Parathyroid adenoma (tissue), 2 donors: ENCODE measurements around the gene TMEM132E.
A peak's percentile ranks its signal among the peaks of the same experiment; 100 is the strongest.

Source experiments
- H2AFZ ChIP-seq: fragments of 300-600 bp; sonication (generic); one replicate; pipeline ENCODE4 v1.7.0; 2017; ENCODE audit warnings: antibody characterized with exemption, mild to moderate bottlenecking
- H3K27ac ChIP-seq: fragments of 300-600 bp; sonication (generic); one replicate; pipeline ENCODE4 v1.7.0; 2017
- H3K27me3 ChIP-seq: fragments of 300-600 bp; sonication (generic); one replicate; pipeline ENCODE4 v1.7.0; 2017; ENCODE audit warnings: low read length; ENCODE audit not compliant: control insufficient read depth, insufficient read depth
- H3K36me3 ChIP-seq: fragments of 300-600 bp; sonication (generic); one replicate; pipeline ENCODE4 v1.7.0; 2017; ENCODE audit warnings: low read length; ENCODE audit not compliant: control insufficient read depth, insufficient read depth
- H3K4me1 ChIP-seq: fragments of 300-600 bp; sonication (generic); one replicate; pipeline ENCODE4 v1.7.0; 2017; ENCODE audit warnings: control low read depth
- H3K4me2 ChIP-seq: fragments of 300-600 bp; sonication (generic); one replicate; pipeline ENCODE4 v1.7.0; 2017; ENCODE audit warnings: low read length
- H3K4me3 ChIP-seq: fragments of 300-600 bp; sonication (generic); one replicate; pipeline ENCODE4 v1.7.0; 2017; ENCODE audit warnings: low read depth, low read length
- H3K79me2 ChIP-seq: fragments of 300-600 bp; sonication (generic); one replicate; pipeline ENCODE4 v1.7.0; 2017; ENCODE audit warnings: control low read depth
- H3K9ac ChIP-seq: fragments of 300-600 bp; sonication (generic); one replicate; pipeline ENCODE4 v1.7.0; 2017; ENCODE audit warnings: mild to moderate bottlenecking
- H3K9me3 ChIP-seq: fragments of 300-600 bp; sonication (generic); one replicate; pipeline ENCODE4 v1.7.0; 2017; ENCODE audit warnings: low read length; ENCODE audit not compliant: control insufficient read depth
- TF ChIP-seq, protein P1 (sequence below): fragments of 300-600 bp; sonication (generic); IDR thresholded peaks from one replicate; pipeline ENCODE4 v1.7.0; 2017; ENCODE audit warnings: antibody characterized with exemption, mild to moderate bottlenecking
- donor health status: primary hyperparathyroidism.

The TMEM132E gene

GRCh38 chr17:34634551-34635160 lies 55.3 kb downstream of the TMEM132E start:
- no peaks in the 10 kb centered on the region for H3K27me3 ChIP-seq
- no peak overlapping the region for H2AFZ ChIP-seq
- H3K36me3 ChIP-seq = no peaks in the 10 kb centered on the region
- no peak overlapping the region for H3K4me2 ChIP-seq
- TF ChIP-seq, protein P1, sequence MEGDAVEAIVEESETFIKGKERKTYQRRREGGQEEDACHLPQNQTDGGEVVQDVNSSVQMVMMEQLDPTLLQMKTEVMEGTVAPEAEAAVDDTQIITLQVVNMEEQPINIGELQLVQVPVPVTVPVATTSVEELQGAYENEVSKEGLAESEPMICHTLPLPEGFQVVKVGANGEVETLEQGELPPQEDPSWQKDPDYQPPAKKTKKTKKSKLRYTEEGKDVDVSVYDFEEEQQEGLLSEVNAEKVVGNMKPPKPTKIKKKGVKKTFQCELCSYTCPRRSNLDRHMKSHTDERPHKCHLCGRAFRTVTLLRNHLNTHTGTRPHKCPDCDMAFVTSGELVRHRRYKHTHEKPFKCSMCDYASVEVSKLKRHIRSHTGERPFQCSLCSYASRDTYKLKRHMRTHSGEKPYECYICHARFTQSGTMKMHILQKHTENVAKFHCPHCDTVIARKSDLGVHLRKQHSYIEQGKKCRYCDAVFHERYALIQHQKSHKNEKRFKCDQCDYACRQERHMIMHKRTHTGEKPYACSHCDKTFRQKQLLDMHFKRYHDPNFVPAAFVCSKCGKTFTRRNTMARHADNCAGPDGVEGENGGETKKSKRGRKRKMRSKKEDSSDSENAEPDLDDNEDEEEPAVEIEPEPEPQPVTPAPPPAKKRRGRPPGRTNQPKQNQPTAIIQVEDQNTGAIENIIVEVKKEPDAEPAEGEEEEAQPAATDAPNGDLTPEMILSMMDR = no peak
- H3K27ac ChIP-seq = no peak overlapping the region
- no peak overlapping the region for H3K9ac ChIP-seq
- no peak overlapping the region for H3K4me3 ChIP-seq
- peaks cover 3% of the 10 kb centered on the region for H3K4me1 ChIP-seq
- H3K9me3 ChIP-seq = no peaks in the 10 kb centered on the region
- no peaks in the 10 kb centered on the region for H3K79me2 ChIP-seq

DNA sequence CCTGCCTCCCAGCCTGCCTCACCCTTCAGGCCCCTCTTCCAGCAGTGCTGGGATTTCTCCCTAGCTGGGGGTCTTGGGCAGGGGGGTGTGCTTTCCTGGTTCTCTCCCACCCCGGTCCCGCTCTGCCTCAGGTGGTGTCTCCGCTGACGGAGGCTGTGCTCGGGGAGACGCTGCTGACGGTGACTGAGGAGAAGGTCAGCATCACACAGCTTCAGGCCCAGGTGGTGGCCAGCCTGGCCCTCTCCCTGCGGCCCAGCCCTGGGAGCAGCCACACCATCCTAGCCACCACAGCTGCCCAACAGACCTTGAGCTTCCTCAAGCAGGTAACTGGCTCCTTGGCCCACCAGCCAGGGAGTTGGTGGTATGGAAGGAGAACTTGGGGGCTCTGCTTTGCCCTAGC lies 56.5 kb downstream of the TMEM132E start:
- Histone ChIP-seq H3K4me2 (no peak overlapping the region), H3K27ac (no peak overlapping the region), H3K27me3 (no peaks in the 10 kb centered on the region), H3K4me3 (no peak overlapping the region), H3K9me3 (no peaks in the 10 kb centered on the region), H3K79me2 (no peaks in the 10 kb centered on the region), H3K4me1 (peaks cover 3% of the 10 kb centered on the region), H3K9ac (no peak overlapping the region), H2AFZ (no peak overlapping the region), H3K36me3 (no peaks in the 10 kb centered on the region)
- TF ChIP-seq, protein P1 = no peak

DNA sequence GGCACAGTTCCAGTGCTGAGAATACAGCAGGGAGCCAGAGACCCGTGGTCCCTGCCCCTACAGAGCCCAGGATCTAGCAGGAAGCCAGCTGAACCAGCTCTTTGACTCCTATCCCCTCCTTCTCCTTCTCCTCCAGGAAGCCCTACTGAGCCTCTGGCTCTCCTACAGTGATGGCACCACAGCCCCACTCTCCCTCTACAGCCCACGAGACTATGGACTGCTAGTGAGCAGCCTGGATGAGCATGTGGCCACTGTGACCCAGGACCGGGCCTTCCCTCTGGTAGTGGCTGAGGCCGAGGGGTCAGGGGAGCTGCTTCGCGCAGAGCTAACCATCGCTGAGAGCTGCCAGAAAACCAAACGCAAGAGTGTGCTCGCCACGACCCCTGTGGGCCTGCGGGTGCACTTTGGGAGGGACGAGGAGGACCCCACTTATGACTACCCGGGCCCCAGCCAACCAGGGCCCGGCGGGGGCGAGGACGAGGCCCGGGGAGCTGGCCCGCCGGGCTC lies 57.7 kb downstream of the TMEM132E start:
- no peak overlapping the region for H2AFZ ChIP-seq
- TF ChIP-seq, protein P1 = no peak
- no peak overlapping the region for H3K4me3 ChIP-seq
- peaks cover 3% of the 10 kb centered on the region for H3K4me1 ChIP-seq
- no peaks in the 10 kb centered on the region for H3K79me2 ChIP-seq
- no peak overlapping the region for H3K4me2 ChIP-seq
- no peaks in the 10 kb centered on the region for H3K27me3 ChIP-seq
- no peaks in the 10 kb centered on the region for H3K9me3 ChIP-seq
- H3K9ac ChIP-seq = no peak overlapping the region
- H3K36me3 ChIP-seq = no peaks in the 10 kb centered on the region
- H3K27ac ChIP-seq = no peak overlapping the region

DNA sequence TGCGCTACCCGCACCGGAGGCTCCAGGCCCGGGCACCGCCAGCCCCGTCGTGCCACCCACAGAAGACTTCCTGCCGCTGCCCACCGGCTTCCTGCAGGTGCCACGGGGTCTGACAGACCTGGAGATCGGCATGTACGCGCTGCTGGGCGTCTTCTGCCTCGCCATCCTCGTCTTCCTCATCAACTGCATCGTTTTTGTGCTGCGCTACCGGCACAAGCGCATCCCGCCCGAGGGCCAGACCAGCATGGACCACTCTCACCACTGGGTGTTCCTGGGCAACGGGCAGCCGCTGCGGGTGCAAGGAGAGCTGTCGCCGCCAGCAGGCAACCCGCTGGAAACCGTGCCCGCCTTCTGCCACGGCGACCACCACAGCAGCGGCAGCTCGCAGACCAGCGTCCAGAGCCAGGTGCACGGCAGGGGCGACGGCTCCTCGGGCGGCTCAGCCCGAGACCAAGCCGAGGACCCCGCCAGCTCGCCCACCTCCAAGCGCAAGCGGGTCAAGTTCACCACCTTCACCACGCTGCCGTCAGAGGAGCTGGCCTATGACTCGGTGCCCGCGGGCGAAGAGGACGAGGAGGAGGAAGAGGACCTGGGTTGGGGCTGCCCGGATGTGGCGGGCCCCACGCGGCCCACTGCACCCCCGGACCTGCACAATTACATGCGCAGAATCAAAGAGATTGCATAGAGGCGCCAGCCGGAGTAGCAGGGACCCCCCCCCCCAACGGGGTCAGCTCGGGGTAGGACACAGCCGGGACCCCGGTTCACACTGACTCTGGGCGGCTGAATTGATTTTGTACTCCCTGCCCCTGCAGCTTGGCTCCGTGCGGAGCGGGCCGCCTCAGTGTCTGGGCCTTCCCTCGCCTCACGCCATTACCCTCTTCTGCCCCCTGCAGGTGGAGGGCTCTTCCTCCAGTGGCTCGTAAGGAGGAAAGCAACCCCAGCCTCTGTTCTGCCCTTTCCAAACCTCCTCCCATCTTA lies 58.5 kb downstream of the TMEM132E start:
- H3K4me3 ChIP-seq = peak overlapping the region; percentile 36
- no peak overlapping the region for H3K9ac ChIP-seq

More for the DNA sequence above, 58.5 kb downstream of the TMEM132E start:
- Histone ChIP-seq H3K36me3 (no peaks in the 10 kb centered on the region), H2AFZ (peak overlapping the region; percentile 89), H3K4me1 (peaks cover 3% of the 10 kb centered on the region), H3K9me3 (no peaks in the 10 kb centered on the region), H3K79me2 (no peaks in the 10 kb centered on the region), H3K27me3 (no peaks in the 10 kb centered on the region), H3K27ac (no peak overlapping the region), H3K4me2 (peak overlapping the region; percentile 86)
- TF ChIP-seq, protein P1 = peak; percentile 86
